Measurements from ENCODE around the gene KCTD2. TPM values are rescaled to one million over a fixed set of nuclear protein-coding genes. Genes with fewer than 3 reads are reported as not detected.
"Not testable (repeated sequence)": the region's sequence is repeated elsewhere in the genome, so short reads cannot be mapped to it uniquely, and the experiment has no call there.

The KCTD2 gene
- polyA plus RNA-seq, 1 of the 3 experiments (the other 2 are of a cell fraction), result 27.5 TPM

DNA sequence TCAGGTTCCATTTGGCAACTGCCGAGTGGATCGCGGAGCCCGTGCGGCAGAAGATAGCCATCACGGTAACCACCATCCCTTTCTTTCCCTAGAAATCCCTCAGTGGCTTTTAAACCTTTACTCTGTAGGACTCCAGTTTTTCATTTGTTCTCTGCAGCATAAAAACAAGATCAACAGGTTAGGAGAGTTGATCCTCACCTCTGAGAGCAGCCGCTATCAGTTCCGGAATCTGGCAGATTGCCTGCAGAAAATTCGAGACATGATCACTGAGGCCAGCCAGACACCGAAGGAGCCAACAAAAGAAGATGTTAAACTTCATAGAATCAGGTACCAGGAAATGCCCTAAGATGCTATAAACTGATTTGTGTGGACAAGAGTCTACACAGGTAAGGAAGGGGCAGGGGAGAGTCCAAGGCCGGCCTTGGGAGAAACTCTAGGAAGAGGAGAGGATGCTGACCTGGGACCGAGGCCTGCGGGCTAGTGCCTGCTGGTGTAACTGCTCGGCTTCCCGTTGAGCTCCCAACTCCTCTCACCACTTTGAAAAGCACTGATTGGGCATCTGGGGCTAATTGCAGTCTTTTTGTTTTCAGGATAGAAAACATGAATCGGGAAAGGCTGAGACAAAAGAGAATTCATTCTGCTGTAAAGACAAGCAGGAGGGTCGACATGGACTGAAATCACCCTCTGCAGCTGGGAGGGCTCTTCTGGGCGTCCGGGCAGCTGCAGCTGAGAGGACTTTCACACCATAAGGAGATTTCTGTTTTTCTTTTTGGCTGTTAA lies 26.5 kb upstream of the KCTD2 start (continued):
- TF ChIP-seq, protein P1, sequence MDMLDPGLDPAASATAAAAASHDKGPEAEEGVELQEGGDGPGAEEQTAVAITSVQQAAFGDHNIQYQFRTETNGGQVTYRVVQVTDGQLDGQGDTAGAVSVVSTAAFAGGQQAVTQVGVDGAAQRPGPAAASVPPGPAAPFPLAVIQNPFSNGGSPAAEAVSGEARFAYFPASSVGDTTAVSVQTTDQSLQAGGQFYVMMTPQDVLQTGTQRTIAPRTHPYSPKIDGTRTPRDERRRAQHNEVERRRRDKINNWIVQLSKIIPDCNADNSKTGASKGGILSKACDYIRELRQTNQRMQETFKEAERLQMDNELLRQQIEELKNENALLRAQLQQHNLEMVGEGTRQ (IDR thresholded peaks at IDR 0.05; ENCODE audit: borderline replicate concordance, low read depth, low read length), result no peak
- TF ChIP-seq, protein P2, sequence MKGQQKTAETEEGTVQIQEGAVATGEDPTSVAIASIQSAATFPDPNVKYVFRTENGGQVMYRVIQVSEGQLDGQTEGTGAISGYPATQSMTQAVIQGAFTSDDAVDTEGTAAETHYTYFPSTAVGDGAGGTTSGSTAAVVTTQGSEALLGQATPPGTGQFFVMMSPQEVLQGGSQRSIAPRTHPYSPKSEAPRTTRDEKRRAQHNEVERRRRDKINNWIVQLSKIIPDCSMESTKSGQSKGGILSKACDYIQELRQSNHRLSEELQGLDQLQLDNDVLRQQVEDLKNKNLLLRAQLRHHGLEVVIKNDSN (IDR thresholded peaks at IDR 0.05; ENCODE audit: borderline replicate concordance, low read depth), result no peak
- TF ChIP-seq RCOR1 (IDR thresholded peaks at IDR 0.05; ENCODE audit: low read length), result no peak
- no peak for TF ChIP-seq RAD21 (IDR thresholded peaks at IDR 0.05; ENCODE audit: low read length)
- no peak for TF ChIP-seq TEAD4 (IDR thresholded peaks at IDR 0.05; ENCODE audit: borderline replicate concordance, insufficient read depth)
- no peak for TF ChIP-seq RFX5 (IDR thresholded peaks at IDR 0.05; ENCODE audit: low read length)
- no peak for TF ChIP-seq MEF2A (IDR thresholded peaks at IDR 0.05; ENCODE audit: borderline replicate concordance, low read depth)
- TF ChIP-seq ELF1 (IDR thresholded peaks at IDR 0.05), result no peak
- no peak for TF ChIP-seq EZH2phosphoT487 (IDR thresholded peaks at IDR 0.05; ENCODE audit: borderline replicate concordance, low read depth)
- TF ChIP-seq SMC3 (IDR thresholded peaks at IDR 0.05; ENCODE audit: low read depth, low read length), result no peak
- no peak for TF ChIP-seq FOXJ3 (CRISPR knock-in tag; IDR thresholded peaks at IDR 0.05)

DNA sequence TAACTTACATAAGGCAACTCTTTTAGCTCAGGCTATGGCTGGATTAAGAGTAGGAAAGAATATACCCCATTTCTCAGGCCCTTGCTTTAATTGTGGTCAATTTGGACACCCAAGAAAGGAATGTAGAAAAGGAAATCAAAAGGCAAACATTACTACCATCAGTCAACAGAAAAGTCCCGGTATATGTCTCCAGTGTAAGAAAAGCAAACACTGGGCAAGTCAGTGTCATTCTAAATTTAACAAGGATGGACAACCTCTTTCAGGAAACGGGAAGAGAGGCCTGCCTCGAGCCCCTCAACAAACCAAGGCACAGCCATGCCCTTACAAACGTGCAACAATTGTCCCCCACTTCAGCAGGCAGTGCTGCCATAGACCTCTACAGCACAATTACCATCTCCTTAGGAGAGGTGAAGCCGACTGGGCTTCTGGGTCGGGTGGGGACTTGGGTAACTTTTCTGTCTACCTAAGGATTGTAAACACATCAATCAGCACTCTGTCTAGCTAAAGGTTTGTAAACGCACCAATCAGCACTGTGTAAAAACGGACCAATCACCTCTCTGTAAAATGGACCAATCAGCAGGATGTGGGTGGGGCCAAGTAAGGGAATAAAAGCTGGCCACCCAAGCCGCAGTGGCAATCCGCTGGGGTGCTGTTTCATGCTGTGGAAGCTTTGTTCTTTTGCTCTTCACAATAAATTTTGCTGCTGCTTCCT lies 22.2 kb upstream of the KCTD2 start:
- no peak overlapping the region for H3K4me2 ChIP-seq
- H3K9me3 ChIP-seq, result no peaks in the 10 kb centered on the region
- no peak overlapping the region for H2AFZ ChIP-seq (ENCODE audit: low read depth)
- no peak for DNase-seq
- no peak overlapping the region for H3K4me3 ChIP-seq (ENCODE audit: low read depth in 2 of 2, low read length in 1 of 2)
- no peaks in the 10 kb centered on the region for H4K20me1 ChIP-seq (ENCODE audit: insufficient read depth)
- H3K9ac ChIP-seq, result no peak overlapping the region
- POLR2A ChIA-PET, result interaction anchor here (3.9 kb wide), 1 partner anchor 12 kb away, joined by 24 read pairs; the partner anchor contains the start of gene MRPL58
- H3K4me1 ChIP-seq (ENCODE audit: control insufficient read depth in 1 of 2, insufficient read depth in 2 of 2, low read depth in 1 of 2, low read length in 1 of 2), result no peaks in the 10 kb centered on the region
- H3K27me3 ChIP-seq (ENCODE audit: insufficient read depth), result no peaks in the 10 kb centered on the region
- no peaks in the 10 kb centered on the region for H3K79me2 ChIP-seq (ENCODE audit: insufficient read depth)
- H3K27ac ChIP-seq (ENCODE audit: low read depth in 2 of 2, low read length in 1 of 2), result no peak overlapping the region
- peaks cover 14 to 20% of the 10 kb centered on the region in 2 experiments for H3K36me3 ChIP-seq (replicated peaks in 1 of 2; ENCODE audit: control insufficient read depth in 1 of 2, insufficient read depth in 2 of 2, low read length in 1 of 2)
- H3K9me2 ChIP-seq, result no peaks in the 10 kb centered on the region
- CTCF ChIA-PET, result interaction anchor here (1.2 to 4.5 kb wide), 3 partner anchors 10 to 32 kb away, joined by 3 to 18 read pairs (median 6); partner anchors contain the start of gene MRPL58
- no peaks in the 10 kb centered on the region for H3F3A ChIP-seq (replicated peaks; ENCODE audit: insufficient read depth)
- WGBS (ENCODE audit: low lambda C conversion rate), result 83% methylated on average over 10 of the region's 10 CpGs
- TF ChIP-seq EZH2phosphoT487 (IDR thresholded peaks at IDR 0.05; ENCODE audit: borderline replicate concordance, low read depth) (no peak), EP300 (IDR thresholded peaks at IDR 0.05; ENCODE audit: borderline replicate concordance in 1 of 2, low read depth in 1 of 2, low read length in 1 of 2) (no peak), GATA2 (CRISPR knock-in tag; IDR thresholded peaks at IDR 0.05) (no peak)
- TF ChIP-seq, protein P3, sequence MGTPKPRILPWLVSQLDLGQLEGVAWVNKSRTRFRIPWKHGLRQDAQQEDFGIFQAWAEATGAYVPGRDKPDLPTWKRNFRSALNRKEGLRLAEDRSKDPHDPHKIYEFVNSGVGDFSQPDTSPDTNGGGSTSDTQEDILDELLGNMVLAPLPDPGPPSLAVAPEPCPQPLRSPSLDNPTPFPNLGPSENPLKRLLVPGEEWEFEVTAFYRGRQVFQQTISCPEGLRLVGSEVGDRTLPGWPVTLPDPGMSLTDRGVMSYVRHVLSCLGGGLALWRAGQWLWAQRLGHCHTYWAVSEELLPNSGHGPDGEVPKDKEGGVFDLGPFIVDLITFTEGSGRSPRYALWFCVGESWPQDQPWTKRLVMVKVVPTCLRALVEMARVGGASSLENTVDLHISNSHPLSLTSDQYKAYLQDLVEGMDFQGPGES (IDR thresholded peaks at IDR 0.05; ENCODE audit: low read depth, low read length), result no peak
- TF ChIP-seq, protein P4, sequence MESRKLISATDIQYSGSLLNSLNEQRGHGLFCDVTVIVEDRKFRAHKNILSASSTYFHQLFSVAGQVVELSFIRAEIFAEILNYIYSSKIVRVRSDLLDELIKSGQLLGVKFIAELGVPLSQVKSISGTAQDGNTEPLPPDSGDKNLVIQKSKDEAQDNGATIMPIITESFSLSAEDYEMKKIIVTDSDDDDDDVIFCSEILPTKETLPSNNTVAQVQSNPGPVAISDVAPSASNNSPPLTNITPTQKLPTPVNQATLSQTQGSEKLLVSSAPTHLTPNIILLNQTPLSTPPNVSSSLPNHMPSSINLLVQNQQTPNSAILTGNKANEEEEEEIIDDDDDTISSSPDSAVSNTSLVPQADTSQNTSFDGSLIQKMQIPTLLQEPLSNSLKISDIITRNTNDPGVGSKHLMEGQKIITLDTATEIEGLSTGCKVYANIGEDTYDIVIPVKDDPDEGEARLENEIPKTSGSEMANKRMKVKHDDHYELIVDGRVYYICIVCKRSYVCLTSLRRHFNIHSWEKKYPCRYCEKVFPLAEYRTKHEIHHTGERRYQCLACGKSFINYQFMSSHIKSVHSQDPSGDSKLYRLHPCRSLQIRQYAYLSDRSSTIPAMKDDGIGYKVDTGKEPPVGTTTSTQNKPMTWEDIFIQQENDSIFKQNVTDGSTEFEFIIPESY (IDR thresholded peaks at IDR 0.05; ENCODE audit: borderline replicate concordance, low read depth), result no peak

DNA sequence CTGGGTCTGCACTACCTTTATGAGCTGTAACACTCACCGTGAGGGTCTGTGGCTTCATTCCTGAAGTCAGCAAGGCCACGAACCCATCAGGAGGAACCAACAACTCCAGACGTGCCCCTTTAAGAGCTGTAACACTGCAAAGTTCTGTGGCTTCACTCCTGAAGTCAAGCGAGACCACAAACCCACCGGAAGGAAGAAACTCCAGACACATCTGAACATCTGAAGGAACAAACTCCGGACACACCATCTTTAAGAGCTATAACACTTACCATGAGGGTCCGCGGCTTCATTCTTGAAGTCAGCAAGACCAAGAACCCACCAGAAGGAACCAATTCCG lies 21.7 kb upstream of the KCTD2 start:
- WGBS (ENCODE audit: low lambda C conversion rate), result 92% methylated on average over 9 of the region's 9 CpGs

More for the DNA sequence above, 21.7 kb upstream of the KCTD2 start:
- POLR2A ChIA-PET, result interaction anchor here (3.9 kb wide), 1 partner anchor 13 kb away, joined by 24 read pairs; the partner anchor contains the start of gene MRPL58
- not testable (repeated sequence) for H3K9ac ChIP-seq; H3K27me3 ChIP-seq (ENCODE audit: insufficient read depth); H3K4me1 ChIP-seq (ENCODE audit: control insufficient read depth in 1 of 2, insufficient read depth in 2 of 2, low read depth in 1 of 2, low read length in 1 of 2); H3F3A ChIP-seq (replicated peaks; ENCODE audit: insufficient read depth); H3K4me2 ChIP-seq; H3K9me2 ChIP-seq; H3K27ac ChIP-seq (ENCODE audit: low read depth in 2 of 2, low read length in 1 of 2); DNase-seq; H4K20me1 ChIP-seq (ENCODE audit: insufficient read depth); H3K4me3 ChIP-seq (ENCODE audit: low read depth in 2 of 2, low read length in 1 of 2); H3K79me2 ChIP-seq (ENCODE audit: insufficient read depth); H3K9me3 ChIP-seq; H2AFZ ChIP-seq (ENCODE audit: low read depth)
- CTCF ChIA-PET, result interaction anchor here (4.5 kb wide), 1 partner anchor 13 kb away, joined by 18 read pairs; the partner anchor contains the start of gene MRPL58
- H3K36me3 ChIP-seq (replicated peaks in 1 of 2; ENCODE audit: control insufficient read depth in 1 of 2, insufficient read depth in 2 of 2, low read length in 1 of 2), result peaks cover 14 to 15% of the 10 kb centered on the region in 2 experiments
